HG03280 (cell line): Measurements from ENCODE around the gene LAMA5.

Experiments used
- ATAC-seq: cut with Tn5 transposase; IDR thresholded peaks from one replicate; pipeline ENCODE4 v1.9.1; 2021; ENCODE audit warnings: mild to moderate bottlenecking, moderate library complexity; ENCODE audit not compliant: unreplicated experiment

LAMA5 gene

DNA sequence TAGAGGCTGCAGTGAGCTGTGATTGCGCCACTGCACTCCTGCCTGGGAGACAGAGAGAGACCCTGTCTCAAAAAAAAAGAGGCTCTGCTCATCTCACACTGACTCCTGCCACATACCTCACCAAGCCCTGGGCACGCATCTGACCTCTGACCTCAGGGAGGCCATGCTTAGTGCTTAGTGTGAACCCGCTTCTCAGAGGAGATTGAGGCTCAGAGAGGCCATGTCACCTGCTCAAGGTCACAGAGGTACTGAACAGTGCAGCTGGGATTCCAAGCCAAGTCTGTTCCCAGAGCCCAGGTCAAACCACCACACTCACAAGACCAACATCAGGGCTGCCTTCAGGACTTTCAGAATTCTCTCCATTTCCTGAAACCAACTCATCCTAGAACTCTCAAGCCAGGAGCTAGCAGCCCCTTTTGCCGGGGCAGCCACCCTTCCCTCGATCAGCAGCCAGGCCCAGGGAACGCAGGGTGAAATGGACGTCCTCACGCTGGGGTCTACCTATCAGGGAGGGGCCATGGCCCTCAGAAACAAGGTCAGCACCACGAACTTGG is 37.1 kb upstream of the LAMA5 start:
- no peak for ATAC-seq

DNA sequence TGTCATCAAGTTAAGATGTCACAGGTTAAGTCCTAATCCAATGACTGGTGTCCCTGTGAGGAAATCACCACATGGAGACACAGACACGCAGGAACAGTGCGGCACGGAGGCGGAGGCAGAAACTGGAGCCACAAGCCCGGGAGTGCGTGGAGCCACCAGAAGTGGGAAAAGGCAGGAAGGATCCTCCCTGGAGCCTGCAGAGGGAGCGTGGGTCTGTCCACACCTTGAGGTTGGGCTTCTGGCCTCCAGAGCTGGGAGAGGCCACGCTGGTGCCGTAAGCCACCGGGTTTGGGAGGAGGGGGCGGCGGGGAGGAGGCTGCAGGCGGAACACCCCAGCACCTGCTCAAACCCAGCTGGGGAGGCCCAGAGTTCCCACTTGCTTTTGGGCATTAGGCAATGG is 36.2 kb upstream of the LAMA5 start:
- ATAC-seq = no peak

- no peak for ATAC-seq
Observed at GRCh38 chr20:62402456-62403150, 35.5 kb upstream of the LAMA5 start.

GRCh38 chr20:62401331-62401779 is 34.2 kb upstream of the LAMA5 start:
- ATAC-seq = no peak

DNA sequence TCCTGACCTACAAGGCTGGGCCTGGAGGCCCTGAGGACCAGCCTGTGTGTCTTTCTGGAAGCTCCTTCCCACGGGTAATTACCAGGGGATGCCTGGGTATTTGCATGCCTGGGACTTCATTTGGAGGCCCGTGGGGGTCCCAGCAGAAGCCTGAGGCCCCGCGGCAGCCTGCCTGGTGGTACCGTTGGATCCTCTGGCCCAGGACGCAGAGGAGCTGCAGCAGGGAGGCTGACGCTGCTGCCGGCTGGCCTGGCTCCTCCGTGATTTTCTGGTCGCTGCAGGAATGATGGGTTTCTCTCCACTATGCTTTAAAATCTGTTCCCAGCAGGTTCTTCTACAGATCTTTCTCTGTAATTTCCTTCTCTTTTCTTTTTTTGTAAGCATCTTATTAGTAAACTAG is 33.4 kb upstream of the LAMA5 start:
- ATAC-seq = no peak

DNA sequence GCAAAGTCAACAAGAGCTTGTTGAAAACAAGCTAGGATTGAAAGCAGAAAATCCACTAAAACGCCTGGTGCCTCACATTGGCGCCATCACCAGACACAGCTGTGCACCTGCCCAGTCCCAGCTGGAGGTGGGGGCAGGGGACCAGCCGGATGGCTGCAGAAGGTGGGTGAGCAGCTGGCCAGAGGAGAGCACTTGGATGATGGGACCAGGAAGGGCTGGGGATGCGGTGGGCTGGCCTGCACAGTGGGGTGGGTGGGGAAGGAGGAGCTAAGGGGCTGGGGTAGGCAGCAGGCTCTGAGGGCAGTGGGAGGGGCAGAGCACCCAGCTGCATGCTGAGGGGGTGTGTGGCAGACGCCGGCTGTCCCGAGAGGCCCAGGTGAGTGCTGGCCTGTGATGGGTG is 32.9 kb upstream of the LAMA5 start:
- no peak for ATAC-seq

GRCh38 chr20:62398120-62398821 is 31.2 kb upstream of the LAMA5 start:
- ATAC-seq = no peak

DNA sequence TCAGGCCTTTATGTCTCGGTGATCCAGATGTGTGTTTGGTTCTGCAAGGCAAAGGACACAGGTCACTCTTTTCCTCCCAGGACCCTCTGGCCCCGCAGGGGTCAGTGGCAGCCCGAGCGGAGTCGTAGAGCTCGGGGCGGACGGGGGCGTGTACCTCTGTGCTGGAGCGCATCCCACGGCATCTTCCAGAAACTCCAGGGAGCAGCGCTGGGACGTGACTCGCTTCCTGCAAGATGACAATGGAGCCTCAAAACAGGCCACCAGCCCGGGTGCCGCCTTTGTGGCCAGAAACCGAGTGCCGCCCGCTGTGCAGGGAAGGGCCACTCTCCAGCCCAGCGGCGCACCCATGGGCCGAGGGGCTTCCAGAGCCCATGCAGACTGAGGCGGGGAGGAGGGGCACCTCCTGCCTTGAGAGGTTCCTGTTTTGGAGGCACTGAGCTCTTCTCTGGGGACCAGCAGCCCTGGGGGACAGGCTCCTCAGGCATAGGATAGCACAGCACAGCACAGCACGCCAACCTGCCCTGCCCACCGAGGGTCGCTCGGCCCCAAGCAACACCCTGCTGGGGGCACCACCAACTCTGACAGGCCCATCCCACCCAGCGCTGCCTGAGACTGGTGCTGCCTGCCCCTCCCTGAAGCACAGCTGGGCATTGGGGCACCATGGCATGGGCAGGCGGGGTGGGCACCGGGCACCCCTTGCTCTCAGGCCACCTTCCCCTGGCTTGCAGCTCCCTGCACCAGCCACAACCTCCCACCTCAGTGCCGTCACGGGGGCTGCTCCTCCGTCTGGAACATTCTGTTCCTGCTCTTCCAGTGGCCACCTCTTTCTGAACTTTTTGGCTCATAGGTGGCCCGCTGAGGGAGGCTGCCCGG is 29.5 kb upstream of the LAMA5 start:
- ATAC-seq = no peak

- ATAC-seq = no peak
Observed at GRCh38 chr20:62395311-62396242, 28.5 kb upstream of the LAMA5 start.

DNA sequence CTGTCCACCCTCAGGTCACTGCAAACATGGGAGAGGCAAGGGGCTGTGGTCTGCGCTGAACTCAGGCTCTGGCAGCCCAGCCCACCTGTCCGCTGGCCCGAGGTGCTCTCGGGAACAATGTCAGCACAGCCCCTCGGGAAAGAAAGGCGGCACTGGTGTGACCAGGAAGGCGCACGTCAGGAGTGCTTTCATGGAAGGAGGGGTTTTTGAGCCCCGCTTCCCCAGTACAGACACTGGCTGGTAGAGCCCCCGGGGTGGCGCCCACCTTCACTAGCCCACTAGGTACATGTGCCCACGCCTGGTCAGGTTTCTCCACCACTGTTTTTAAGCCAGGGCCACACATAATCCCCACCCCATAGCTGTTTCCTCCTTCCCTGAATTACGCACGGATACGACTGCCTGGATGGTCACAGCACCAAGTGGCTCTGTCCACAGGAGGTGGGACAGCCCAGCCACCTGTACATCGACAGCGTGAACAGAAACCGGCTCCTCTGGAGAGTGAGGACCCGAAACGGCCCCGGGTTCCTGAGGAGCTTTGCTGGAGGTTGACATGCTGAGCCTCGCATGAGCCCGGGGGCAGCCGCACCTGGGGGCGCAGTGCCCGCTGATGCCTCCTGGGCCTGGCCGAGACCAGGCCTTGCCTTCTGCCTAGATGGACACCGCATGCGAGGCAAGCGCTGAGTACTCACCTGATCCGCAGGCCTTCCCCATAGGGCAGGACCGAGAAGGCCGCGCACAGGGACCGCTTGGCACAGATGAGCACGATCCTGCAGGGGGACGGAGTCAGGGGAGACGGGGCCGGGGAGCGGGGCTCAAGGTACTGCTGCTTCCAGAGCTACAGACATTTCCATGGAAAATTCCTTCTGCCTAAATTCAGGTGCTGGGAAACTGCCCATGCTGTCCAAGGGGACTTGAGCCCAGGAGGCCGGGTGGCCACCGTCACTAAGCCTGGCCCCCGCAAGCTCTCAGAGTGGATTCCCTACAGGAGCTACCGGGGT is 27.4 kb upstream of the LAMA5 start:
- no peak for ATAC-seq

DNA sequence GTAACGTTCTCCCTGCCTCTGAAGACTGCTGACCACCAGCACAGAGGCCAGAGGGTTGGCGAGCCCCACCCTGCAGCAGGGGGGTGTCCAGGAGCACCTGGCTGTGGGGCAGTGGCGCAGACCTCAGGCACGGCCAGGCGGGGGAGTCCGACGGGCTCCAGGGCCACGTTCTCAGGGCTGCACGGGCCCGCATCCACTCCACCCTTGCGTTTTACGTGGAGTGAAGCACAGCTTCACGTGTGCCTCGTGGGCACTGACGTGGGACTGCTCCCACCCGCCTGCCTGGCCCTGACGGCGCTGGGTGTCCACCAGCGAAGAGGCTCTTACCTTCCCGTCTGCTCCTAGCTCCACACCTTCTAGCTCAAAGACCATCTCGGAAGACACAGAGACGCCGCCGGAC is 26.7 kb upstream of the LAMA5 start:
- ATAC-seq = no peak

DNA sequence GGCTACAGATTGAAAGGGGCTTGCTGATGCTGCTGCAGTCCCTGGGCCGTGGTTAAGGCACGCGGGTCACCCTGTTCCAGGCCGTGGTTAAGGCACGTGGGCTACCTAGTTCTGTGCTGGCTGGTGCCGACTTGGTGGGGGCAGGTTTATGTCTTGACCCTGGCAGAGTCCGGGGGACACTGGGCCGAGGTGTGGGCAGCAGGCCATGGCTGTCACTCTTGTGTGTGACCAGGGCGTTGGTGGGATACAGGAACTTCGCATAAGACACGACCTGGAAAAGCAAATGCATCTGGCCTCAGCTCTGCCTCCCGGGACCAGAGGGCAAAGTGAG is 26.2 kb upstream of the LAMA5 start:
- no peak for ATAC-seq

DNA sequence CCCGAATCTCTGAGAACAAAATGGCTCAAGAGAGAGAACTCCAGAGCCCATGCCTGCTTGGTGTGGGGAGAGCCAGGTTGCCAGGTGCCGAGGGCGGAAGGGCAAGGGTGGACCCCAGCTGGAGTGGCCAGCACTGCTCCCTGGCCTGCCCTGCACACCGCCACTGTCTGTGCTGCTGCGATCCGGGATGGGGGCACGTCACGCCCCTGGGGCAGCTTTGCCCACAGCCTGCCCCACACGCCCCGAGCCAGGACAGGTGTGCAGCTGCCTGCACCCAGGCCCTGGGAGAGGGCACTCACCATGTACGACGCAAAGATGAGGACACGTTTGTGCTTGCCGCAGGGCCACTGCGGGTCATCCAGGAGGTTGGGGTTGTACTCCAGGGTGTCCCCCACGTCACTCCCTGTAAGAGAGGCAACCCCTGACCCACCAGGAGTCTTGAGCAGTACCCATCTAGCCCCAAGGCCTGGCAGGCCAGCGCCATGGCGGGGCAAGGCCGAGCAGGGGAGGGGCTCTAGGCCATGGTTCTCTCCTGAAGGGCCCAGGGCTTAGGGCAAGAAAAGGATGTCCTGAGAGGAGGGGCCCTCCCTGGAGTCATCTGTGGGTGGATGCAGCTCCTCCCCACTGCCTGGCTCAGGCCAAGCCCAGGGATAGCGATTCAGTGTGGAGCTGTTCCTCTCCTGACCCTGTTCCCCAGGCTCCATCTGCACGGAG is 25.7 kb upstream of the LAMA5 start:
- no peak for ATAC-seq

DNA sequence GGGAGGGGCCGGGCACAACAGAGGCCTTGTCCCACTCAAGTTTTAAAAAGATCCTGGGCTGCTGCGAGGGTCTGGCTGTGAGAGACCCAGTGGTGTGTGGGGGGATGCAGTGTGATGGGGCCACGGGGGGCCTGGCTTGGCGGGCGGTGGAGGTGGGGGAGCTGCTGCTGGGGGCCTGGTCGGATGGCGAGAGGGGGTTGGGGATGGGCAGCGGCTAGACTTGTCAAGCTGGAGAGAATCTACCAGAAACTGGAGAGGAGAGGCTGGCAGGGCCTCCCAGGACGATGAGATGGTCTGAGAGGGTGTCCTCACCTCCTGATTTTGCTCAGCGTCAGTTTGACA is 24.9 kb upstream of the LAMA5 start:
- no peak for ATAC-seq

GRCh38 chr20:62391165-62392076 is 24.3 kb upstream of the LAMA5 start:
- no peak for ATAC-seq

DNA sequence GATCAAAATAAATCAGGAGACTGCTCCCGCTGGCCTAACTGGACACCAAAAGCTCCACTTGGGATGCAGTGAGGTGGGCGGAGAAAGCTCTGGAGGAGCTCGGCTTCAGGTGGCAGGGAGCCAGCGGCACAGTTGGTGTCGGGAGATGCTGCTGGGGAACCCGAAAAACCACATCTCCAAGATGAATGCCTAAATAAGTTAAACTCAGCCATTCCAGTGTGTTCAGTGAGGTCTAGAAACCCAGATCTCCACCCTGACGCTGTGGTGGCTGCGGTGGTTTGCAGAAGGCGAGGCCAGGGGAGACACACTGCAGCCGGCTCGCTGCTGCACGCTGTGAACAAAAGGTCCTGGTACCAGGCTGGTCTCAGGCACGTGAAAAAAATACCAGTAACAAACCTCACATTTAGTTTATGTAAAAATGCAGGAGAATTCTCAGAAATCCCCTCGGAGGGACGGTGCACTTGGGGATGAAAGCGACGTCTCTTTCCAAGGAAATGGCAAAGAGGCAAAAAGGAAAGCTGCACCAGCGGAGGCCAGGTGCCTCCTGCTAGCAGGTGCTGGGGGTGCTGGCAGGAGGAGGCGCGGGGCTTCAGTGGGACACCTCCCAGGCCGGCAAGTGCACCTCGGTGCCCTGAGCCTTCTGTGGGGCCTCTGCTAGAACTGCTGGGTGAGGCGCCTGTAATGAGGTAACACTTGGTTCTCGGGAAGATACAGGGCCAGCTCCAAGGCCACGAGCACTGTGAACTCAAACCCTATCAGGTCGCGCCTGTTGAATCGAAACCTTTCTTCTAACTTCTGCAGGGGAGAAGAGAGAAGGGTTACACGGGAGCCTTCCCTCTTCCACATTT is 23.4 kb upstream of the LAMA5 start:
- ATAC-seq = no peak

DNA sequence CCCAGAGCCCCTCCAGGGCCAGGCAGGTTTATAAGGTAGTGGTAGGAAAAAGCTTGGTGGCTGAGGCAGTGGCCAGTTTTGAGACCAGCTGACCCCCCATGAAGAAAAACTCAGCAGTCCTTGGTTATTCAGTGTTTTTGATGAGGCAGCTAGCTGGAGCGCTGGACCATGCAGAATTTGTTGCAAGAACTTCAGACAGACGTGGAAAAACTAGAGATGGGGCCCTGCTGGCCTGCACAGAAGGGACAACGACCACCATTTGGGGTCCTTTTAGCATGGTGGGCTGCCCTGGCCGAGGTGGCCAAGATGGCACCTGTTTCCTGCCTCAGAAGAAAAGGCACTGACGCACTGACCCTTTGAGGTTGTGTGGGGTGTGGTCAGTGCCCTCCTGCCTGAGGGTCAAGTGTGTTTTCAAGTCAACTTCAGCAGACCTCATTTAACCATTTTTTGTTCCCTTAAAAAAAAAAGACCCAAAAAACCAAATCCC is 22.5 kb upstream of the LAMA5 start:
- ATAC-seq = no peak
